Measurements from ENCODE around the gene COL17A1. TPM values are rescaled to one million over a fixed set of nuclear protein-coding genes. Genes with fewer than 3 reads are reported as not detected.

The COL17A1 gene
- total and polyA plus RNA-seq, 2 of the 13 experiments (the other 11 are each of a cell fraction or from before 2014, with no cell fraction given): 0.03 TPM; not detected in 1

GRCh38 chr10:104120903-104121484, 35.3 kb upstream of the COL17A1 start (continued):
- TF ChIP-seq ZNF576 (CRISPR knock-in tag; IDR thresholded peaks at IDR 0.05): no peak
- 0 out of 2 replicates have a peak, but pooled peaks have one; percentile 26 for TF ChIP-seq GZF1 (CRISPR knock-in tag; IDR thresholded peaks at IDR 0.05)
- TF ChIP-seq CBX1 (IDR thresholded peaks at IDR 0.05; ENCODE audit: low read depth): no peak
- TF ChIP-seq ZNF264 (CRISPR knock-in tag; IDR thresholded peaks at IDR 0.05): no peak
- TF ChIP-seq GABPA (IDR thresholded peaks at IDR 0.05; ENCODE audit: low read depth, low read length): no peak
- TF ChIP-seq GABPA (CRISPR knock-in tag; IDR thresholded peaks at IDR 0.05; ENCODE audit: low read depth): no peak
- TF ChIP-seq CBX2 (IDR thresholded peaks at IDR 0.05; ENCODE audit: low read depth, low read length): no peak
- TF ChIP-seq CBX2 (CRISPR knock-in tag; IDR thresholded peaks at IDR 0.05; ENCODE audit: low read depth): no peak
- no peak for TF ChIP-seq TEAD2 (CRISPR knock-in tag; IDR thresholded peaks at IDR 0.05)
- TF ChIP-seq GPN1 (CRISPR knock-in tag; IDR thresholded peaks at IDR 0.05; ENCODE audit: borderline replicate concordance): no peak
- no peak for TF ChIP-seq ZNF710 (CRISPR knock-in tag; IDR thresholded peaks at IDR 0.05; ENCODE audit: borderline replicate concordance)
- no peak for TF ChIP-seq ZMAT3 (CRISPR knock-in tag; conservative IDR thresholded peaks at IDR 0.05)
- TF ChIP-seq FOXP4 (CRISPR knock-in tag; IDR thresholded peaks at IDR 0.05): no peak
- TF ChIP-seq ZBTB3 (CRISPR knock-in tag; IDR thresholded peaks at IDR 0.05; ENCODE audit: borderline replicate concordance, low read depth): no peak
- TF ChIP-seq ZHX2 (IDR thresholded peaks at IDR 0.05; ENCODE audit: low read depth): no peak
- TF ChIP-seq ZHX2 (CRISPR knock-in tag; IDR thresholded peaks at IDR 0.05; ENCODE audit: borderline replicate concordance): no peak
- TF ChIP-seq NFYB (CRISPR knock-in tag; IDR thresholded peaks at IDR 0.05): no peak
